Subcutaneous adipose tissue (tissue), 4 donors: ENCODE measurements around the gene MAGI3. TPM values are rescaled to one million over a fixed set of nuclear protein-coding genes. Genes with fewer than 3 reads are reported as not detected.

ENCODE experiments used
- total RNA-seq, 4 donors: library from RNA; depleted of rRNA; stranded (reverse); fragments of >200 nt; gene quantifications; one replicate each; pipeline ENCODE4 v1.1.0, GENCODE V29; 2016
- TF ChIP-seq, protein P1 (sequence below): fragments of 450-650 bp; IDR thresholded peaks from one replicate; pipeline ENCODE4 v1.5.1; 2016; ENCODE audit warnings: low read depth, mild to moderate bottlenecking, control low read depth, antibody characterized with exemption, moderate library complexity

MAGI3 gene
- total RNA-seq, 4 donors from 2014 or later = 11.6 to 19.4 (median 15.7) TPM

DNA sequence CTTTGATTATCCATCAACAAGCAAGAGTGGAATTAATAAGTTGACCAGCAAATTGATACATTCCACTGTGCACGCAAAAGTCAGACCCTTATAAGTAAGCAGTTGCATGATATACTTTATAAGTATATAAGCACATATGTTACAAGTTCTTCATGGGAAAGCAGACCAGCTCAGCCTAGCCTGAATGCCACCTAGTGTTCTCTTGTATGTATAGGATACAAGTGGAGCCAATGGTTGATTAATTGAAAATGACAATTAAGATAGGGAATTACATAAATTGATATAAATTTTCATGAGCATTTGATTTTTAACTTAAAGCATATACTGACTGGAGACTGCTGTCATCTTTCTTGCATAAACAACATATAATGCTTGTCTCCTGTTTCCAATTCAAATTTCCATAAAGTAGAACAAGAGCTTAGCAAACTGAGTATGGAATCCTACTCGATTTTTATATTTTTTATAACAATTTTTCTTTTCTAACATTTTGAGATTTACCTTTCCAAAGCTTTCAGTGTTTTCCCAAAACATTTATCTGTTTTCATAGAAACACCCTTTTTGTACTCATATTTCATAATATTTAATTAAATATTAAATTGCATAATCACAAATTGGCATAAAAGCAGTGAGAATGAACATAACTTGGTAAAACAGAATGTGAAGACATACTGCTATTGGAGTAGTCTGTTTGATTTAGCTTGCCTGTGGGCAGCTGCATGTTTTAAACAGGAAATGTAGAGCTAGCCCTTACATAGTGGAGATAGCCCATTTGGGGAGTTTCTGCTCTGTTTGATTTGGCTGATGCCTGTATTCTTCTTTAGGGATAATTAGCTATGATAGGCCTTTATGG lies 62.8 kb downstream of the MAGI3 start:
- TF ChIP-seq, protein P1, sequence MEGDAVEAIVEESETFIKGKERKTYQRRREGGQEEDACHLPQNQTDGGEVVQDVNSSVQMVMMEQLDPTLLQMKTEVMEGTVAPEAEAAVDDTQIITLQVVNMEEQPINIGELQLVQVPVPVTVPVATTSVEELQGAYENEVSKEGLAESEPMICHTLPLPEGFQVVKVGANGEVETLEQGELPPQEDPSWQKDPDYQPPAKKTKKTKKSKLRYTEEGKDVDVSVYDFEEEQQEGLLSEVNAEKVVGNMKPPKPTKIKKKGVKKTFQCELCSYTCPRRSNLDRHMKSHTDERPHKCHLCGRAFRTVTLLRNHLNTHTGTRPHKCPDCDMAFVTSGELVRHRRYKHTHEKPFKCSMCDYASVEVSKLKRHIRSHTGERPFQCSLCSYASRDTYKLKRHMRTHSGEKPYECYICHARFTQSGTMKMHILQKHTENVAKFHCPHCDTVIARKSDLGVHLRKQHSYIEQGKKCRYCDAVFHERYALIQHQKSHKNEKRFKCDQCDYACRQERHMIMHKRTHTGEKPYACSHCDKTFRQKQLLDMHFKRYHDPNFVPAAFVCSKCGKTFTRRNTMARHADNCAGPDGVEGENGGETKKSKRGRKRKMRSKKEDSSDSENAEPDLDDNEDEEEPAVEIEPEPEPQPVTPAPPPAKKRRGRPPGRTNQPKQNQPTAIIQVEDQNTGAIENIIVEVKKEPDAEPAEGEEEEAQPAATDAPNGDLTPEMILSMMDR = no peak

DNA sequence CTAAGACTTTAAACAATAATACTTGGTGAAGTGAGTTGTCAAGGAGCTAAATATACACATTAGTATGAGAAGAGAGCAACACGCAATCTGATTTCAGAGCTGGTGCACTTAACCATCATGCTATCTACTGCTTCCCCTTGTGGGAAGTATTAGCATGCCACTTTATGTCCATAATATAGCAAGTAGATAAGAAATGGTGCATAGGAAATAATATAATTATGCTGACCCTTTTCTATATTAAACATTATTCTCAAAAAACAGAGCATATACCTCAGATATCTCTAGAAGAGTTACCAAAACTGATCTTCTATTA lies 63.4 kb downstream of the MAGI3 start:
- TF ChIP-seq, protein P1 = no peak

DNA sequence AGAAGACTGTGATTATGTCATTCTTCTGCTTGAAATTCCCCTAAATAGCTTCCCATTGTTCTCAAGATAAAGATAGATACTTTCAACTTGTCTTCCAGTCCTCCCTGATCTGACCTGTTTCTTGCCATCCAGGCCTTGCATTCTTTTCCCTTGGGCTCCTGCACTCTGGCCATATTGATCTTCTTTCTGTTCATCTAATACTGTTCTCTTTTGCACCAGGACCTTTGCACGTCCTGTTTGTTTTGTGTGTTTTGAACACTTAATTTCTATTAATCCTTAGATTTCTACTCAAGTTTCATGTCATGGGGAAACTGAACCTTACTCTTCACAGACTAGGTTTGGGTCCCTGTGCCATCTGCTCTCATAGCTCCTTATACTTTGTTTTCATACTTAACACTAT lies 65.1 kb downstream of the MAGI3 start:
- TF ChIP-seq, protein P1 = no peak

DNA sequence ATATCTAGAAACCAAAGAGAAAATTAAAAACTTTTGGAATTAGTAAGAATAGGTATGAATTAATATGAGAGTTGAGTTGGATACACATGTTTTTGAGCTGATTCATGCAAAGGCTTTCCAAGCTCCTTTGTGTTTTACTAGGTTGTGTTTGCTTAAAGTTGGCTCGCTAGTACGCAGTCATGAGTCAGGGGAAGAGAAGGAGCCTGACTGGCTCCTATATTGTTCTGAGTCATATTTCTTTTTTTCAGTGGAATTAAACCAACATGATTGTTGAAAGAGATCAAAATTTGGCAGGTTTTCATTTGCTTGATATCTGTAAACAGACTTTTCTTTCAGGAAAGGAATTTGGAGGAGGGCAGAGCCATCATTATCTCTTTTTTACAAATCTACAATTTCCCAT lies 66.7 kb downstream of the MAGI3 start:
- TF ChIP-seq, protein P1 = no peak

DNA sequence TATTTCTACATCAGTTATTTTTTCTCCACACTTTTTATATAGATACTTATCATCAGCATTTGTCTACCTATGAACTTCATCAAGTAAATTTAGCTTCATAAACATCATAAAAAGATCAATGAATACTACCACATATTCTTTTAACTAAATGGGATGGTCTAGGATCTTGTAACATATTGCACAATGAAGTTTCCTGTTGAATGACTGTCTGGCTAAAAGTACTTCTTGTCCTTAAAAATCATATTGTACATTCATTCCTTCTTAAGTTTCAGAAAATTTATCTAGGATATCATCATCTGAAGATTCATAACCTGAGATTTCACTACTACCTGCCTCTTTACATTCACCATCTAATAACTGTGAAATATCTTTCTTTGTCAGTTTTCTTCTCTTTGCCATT lies 69.0 kb downstream of the MAGI3 start:
- TF ChIP-seq, protein P1 = no peak

DNA sequence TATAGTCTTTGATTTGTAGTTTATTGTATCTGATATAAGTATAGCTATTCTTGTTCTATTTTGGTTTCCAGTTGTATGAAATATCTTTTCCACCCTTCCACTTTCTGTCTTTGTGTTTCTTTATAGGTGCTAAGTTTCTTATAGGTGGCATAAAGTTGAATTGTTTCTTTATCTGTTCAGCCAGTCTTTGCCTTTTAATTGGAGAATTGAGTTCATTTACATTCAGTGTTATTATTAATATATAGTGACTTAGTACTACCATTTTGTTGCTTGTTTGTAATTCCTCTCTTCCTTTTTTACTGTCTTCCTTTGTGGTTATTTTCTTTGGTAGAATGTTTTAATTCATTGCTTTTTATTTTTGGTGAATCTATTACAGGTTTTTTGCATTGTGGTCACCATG lies 77.7 kb downstream of the MAGI3 start:
- TF ChIP-seq, protein P1 = no peak

DNA sequence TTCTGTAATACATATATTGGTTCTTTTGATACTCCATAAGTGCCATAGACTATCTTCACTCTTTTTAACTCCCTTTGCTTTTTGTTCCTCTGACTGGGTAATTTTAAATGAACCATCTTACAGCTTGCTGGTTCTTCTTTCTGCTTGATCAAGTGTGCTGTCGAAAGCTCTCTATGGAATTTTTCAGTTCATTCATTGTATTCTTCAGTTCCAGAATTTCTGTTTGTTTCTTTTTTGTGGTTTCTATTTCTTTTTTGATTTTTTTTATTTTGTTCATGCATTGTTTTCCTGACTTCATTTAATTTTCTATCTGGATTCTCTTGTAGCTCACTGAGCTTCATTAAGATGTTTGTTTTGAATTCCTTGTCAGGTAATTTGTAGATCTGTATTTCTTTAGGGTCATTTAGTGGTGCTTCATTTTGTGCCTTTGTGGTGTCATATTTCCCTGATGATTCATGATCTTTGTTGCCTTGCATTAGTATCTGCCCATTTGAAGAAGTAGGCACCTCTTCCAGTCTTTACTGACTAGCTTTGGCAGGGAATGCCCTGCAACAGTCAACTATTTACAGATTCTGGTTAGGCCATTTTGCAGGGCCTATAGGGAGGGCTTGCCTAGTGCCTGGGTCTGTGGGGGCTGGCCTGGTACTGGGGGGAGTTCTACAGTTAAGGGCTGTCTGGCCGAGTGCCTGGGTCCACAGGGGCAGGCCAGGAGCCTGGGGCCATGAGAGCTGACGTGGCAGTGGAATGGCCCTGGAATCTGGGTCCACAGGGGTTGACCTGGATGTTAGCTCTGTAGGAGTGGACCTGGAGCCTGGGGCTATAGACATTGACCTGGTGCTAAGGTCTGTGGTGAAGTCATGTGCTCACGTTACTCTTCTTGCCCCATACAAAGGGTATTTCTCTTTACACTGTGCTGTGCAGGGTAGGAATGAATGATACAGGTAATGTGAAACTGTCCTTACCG lies 89.7 kb downstream of the MAGI3 start:
- TF ChIP-seq, protein P1 = no peak
